ENCODE results near the gene FOXK1. TPM values are rescaled to one million over a fixed set of nuclear protein-coding genes. Genes with fewer than 3 reads are reported as not detected.

The FOXK1 gene
- total RNA-seq, 1 donor from 2014 or later, result 37.9 TPM

- intact Hi-C loops (cut with micrococcal nuclease), result loop anchor here (1.0 kb wide), 3 partner anchors 19 to 41 kb away; no protein-coding TSS in a partner anchor
- no peaks in the 10 kb centered on the region for H3K9me3 Mint-ChIP-seq
These were observed 43.1 kb downstream of the FOXK1 start for GRCh38 chr7:4725014-4725849.

DNA sequence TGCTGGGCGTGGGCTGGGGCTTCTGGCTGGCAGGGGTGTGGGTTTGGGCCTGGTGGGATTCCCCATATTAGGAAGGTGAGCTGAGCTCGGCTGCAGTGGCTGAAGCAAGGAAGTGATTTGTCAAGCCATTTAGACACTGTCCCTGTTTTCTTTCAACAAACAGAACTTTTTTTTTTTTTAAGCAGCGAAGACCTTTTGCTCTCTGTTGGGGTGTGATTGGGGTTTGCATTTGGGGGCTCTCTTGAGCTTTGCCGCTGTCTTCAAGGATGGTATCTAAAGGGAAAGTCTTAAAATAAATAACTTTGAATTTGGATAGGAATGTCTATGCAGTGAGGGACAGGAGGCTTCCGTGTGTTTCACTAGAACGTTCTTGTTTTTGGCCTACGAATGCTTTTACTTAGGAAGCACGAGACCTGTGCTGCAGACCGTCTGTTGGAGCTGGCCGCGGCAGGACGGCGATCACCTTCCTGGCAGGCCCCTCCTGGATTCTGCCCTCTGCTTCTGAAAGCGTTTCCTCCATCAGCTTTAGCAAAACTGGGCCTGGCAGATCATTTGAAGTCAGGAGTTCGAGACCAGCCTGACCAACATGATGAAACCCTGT, 43.9 kb downstream of the FOXK1 start:
- H3K36me3 Mint-ChIP-seq (ENCODE audit: low read depth), result peaks cover 3% of the 10 kb centered on the region
- DNase-seq (ENCODE audit: low spot score), result no peak
- no peaks in the 10 kb centered on the region for H3K27me3 Mint-ChIP-seq (ENCODE audit: insufficient read depth)
- H3K4me3 Mint-ChIP-seq, result peak overlapping the region; percentile 87
- H3K27ac Mint-ChIP-seq, result peak overlapping the region; percentile 90
- H3K4me1 Mint-ChIP-seq (ENCODE audit: low read depth), result peaks cover 24% of the 10 kb centered on the region
- intact Hi-C loops (cut with micrococcal nuclease), result loop anchor here (1.0 kb wide), 3 partner anchors 18 to 42 kb away; no protein-coding TSS in a partner anchor
- H3K9me3 Mint-ChIP-seq, result no peaks in the 10 kb centered on the region

More at GRCh38 chr7:4725014-4725849, 43.1 kb downstream of the FOXK1 start:
- Mint-ChIP-seq H3K4me1 (ENCODE audit: low read depth) (peaks cover 24% of the 10 kb centered on the region), H3K27me3 (ENCODE audit: insufficient read depth) (no peaks in the 10 kb centered on the region), H3K36me3 (ENCODE audit: low read depth) (peaks cover 4% of the 10 kb centered on the region), H3K4me3 (peak overlapping the region; percentile 87), H3K27ac (peak overlapping the region; percentile 90)
- DNase-seq (ENCODE audit: low spot score), result peak; percentile 64

GRCh38 chr7:4726566-4726965, 44.5 kb downstream of the FOXK1 start:
- Mint-ChIP-seq H3K4me1 (ENCODE audit: low read depth) (peaks cover 24% of the 10 kb centered on the region), H3K27ac (peak overlapping the region; percentile 40), H3K4me3 (peak overlapping the region; percentile 58), H3K9me3 (no peaks in the 10 kb centered on the region), H3K27me3 (ENCODE audit: insufficient read depth) (no peaks in the 10 kb centered on the region), H3K36me3 (ENCODE audit: low read depth) (peaks cover 3% of the 10 kb centered on the region)
- no peak for DNase-seq (ENCODE audit: low spot score)
- intact Hi-C loops (cut with micrococcal nuclease), result no loop called here

DNA sequence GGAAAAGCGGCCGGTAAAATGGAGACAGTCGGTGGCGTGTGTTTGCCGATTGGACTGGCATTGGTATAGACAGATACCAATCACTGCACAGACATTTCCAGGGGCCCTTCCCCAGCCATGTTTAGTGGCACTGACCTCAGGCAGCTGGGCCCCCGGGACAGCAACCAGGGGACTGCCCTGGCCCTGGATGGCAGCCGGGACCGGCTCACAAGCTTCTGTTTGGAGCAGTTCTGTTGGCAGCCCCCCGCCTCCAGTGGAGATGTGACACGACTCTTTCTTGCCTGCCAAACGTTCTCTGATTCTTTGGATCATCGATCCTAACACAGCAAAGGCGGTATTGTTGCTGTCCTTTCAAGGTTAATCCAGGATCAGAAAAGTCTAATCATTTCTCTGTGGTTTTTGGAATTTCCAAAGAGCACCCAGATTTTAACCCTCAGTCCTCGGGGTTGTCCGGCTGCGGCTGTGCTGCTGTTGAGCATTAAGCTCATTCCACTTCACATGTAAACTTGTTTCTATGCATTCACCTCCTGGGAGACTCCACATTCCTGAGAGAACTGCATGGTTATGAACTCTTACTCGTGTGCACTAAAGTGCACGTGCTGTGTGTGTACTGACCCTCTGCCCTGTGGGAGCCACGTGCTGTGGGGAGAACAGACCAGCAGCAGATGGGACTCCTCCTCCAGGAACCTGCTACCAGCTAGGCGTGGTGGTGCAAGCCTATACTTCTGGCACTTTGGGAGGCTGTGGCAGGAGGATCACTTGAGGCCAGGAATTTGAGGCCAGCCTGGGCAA, 46.0 kb downstream of the FOXK1 start:
- intact Hi-C loops (cut with micrococcal nuclease), result no loop called here
- no peaks in the 10 kb centered on the region for H3K9me3 Mint-ChIP-seq

DNA sequence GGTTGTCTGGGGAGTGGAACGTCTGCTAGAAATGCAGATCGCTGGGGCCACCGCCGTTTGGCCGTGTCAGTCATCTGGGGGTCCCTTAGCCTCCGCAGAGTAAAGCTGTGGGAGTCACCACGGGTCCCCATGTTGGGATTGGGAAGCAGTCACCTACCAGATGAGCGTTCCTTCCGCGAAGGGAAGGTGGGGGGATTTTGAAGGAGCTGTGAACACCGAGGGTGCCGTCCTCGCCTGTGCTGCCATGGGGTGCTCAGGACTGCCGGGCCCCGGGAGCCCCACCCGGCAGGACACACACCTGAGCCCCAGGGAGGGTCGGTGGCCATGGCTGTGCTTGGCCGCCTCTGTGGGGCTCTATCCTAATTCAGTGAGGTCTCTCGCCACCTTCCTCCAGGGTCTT, 47.2 kb downstream of the FOXK1 start:
- no peak overlapping the region for H3K4me3 Mint-ChIP-seq
- peaks cover 42% of the 10 kb centered on the region for H3K4me1 Mint-ChIP-seq (ENCODE audit: low read depth)
- H3K9me3 Mint-ChIP-seq, result no peaks in the 10 kb centered on the region
- no peaks in the 10 kb centered on the region for H3K27me3 Mint-ChIP-seq (ENCODE audit: insufficient read depth)
- H3K27ac Mint-ChIP-seq, result no peak overlapping the region
- H3K36me3 Mint-ChIP-seq (ENCODE audit: low read depth), result peaks cover 20% of the 10 kb centered on the region
- no peak for DNase-seq (ENCODE audit: low spot score)
- intact Hi-C loops (cut with micrococcal nuclease), result no loop called here

More for the DNA sequence above, 46.0 kb downstream of the FOXK1 start:
- Mint-ChIP-seq H3K4me3 (no peak overlapping the region), H3K4me1 (ENCODE audit: low read depth) (peaks cover 35% of the 10 kb centered on the region), H3K36me3 (ENCODE audit: low read depth) (peaks cover 14% of the 10 kb centered on the region), H3K27me3 (ENCODE audit: insufficient read depth) (no peaks in the 10 kb centered on the region), H3K27ac (no peak overlapping the region)
- DNase-seq (ENCODE audit: low spot score), result no peak

DNA sequence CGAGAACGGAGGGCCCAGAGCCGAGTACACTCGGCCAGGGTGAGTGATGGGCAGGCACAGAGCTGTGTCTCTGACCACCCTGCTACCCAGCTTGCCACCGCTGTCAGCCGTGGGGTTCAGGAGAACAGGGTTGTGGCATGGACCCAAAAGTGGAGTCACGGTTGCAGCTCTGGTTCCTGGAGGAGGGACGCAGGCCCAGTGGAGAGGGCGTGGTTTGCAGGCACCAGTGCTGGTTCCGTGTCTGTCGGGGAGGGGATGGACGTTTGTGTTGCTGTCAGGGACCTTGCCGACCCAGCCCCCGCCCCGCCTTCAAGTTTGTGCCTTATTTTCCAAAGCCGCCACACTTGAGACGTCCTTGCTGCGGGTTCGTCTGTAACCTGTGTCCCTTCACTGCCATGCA, 48.2 kb downstream of the FOXK1 start:
- Mint-ChIP-seq H3K36me3 (ENCODE audit: low read depth) (peaks cover 17% of the 10 kb centered on the region), H3K4me1 (ENCODE audit: low read depth) (peaks cover 40% of the 10 kb centered on the region), H3K27me3 (ENCODE audit: insufficient read depth) (no peaks in the 10 kb centered on the region), H3K9me3 (no peaks in the 10 kb centered on the region), H3K27ac (no peak overlapping the region), H3K4me3 (no peak overlapping the region)
- DNase-seq (ENCODE audit: low spot score), result no peak
- intact Hi-C loops (cut with micrococcal nuclease), result no loop called here

DNA sequence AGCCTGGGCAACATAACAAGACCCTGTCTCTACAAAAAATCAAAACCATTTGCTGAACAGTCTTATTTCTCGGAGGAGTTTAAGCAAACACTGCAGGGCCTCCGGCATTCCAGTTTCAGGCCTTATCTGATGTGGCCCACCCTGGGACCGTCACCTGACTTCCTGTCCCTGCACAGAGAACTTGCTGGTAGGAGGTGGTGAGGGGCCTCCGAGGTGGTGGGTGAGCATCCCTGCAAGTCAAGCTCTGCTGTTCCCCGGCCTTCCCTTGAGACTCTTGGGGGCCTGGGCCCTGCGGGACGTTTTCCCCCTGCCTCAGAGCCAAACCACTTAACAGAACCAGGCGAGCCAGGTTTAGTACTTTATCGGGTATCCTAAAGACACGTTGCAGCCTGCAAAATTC, 48.9 kb downstream of the FOXK1 start:
- peaks cover 36% of the 10 kb centered on the region for H3K4me1 Mint-ChIP-seq (ENCODE audit: low read depth)
- peaks cover 17% of the 10 kb centered on the region for H3K36me3 Mint-ChIP-seq (ENCODE audit: low read depth)
- intact Hi-C loops (cut with micrococcal nuclease), result no loop called here
- no peaks in the 10 kb centered on the region for H3K27me3 Mint-ChIP-seq (ENCODE audit: insufficient read depth)
- no peaks in the 10 kb centered on the region for H3K9me3 Mint-ChIP-seq
- no peak for DNase-seq (ENCODE audit: low spot score)
- H3K4me3 Mint-ChIP-seq, result no peak overlapping the region
- no peak overlapping the region for H3K27ac Mint-ChIP-seq

DNA sequence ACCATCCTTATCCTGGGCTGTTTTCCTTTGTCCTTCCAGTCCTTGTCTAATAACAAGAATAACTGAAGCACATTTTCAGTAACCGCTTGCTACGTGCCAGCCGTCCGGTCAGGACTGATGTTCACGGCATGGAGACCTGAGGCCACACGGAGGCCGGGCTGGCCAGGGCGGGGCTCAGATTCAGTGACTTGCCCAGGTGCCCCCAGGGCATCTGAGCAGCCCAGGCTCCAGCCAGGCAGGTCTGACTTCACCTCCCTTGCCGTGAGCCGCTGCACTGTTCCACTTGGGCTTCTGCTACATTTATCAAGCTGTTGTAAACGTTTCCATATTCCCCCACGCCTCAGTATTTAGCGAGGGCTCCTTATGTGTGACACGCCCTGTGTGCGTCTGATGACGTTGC, 49.7 kb downstream of the FOXK1 start:
- Mint-ChIP-seq H3K27ac (no peak overlapping the region), H3K9me3 (no peaks in the 10 kb centered on the region), H3K36me3 (ENCODE audit: low read depth) (peaks cover 17% of the 10 kb centered on the region), H3K4me3 (no peak overlapping the region), H3K4me1 (ENCODE audit: low read depth) (peaks cover 38% of the 10 kb centered on the region), H3K27me3 (ENCODE audit: insufficient read depth) (no peaks in the 10 kb centered on the region)
- intact Hi-C loops (cut with micrococcal nuclease), result no loop called here
- no peak for DNase-seq (ENCODE audit: low spot score)

DNA sequence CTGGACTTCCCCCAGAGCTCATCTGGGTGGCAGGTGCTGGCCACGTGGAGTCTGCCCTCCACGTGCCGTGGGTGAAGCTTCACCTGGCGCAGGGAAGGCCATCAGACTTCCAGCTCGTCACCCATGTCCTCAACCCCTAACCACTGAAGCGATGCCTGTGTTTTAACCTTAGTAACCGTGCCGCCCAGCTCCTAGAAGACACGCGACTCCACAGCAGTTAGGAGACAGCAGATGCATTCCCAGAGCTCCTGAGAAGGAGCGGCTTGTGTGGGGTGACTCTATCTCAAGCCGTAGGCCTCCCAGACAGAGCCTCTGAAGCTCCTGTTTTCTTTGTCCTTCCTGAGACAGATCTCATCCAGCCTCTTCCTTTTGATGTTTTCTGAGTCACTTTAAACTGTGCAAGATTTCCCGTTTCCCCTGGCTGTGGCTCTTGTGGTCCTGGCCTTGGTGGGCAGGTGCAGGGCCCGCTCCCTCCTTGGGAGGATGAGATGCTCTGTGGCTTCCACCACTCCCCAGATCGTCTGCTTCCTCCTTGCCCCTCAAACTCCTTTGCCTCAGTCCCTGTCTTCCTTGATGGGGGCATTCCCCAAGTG, 51.9 kb downstream of the FOXK1 start:
- peak overlapping the region; percentile 16 for H3K4me3 Mint-ChIP-seq
- intact Hi-C loops (cut with micrococcal nuclease), result no loop called here
- peak overlapping the region; percentile 81 for H3K27ac Mint-ChIP-seq
- H3K27me3 Mint-ChIP-seq (ENCODE audit: insufficient read depth), result no peaks in the 10 kb centered on the region
- H3K4me1 Mint-ChIP-seq (ENCODE audit: low read depth), result peaks cover 54% of the 10 kb centered on the region
- no peaks in the 10 kb centered on the region for H3K9me3 Mint-ChIP-seq
- H3K36me3 Mint-ChIP-seq (ENCODE audit: low read depth), result peaks cover 17% of the 10 kb centered on the region
- no peak for DNase-seq (ENCODE audit: low spot score)

- H3K36me3 Mint-ChIP-seq (ENCODE audit: low read depth), result peaks cover 24% of the 10 kb centered on the region
- H3K27ac Mint-ChIP-seq, result peak overlapping the region; percentile 18
- intact Hi-C loops (cut with micrococcal nuclease), result no loop called here
- peaks cover 62% of the 10 kb centered on the region for H3K4me1 Mint-ChIP-seq (ENCODE audit: low read depth)
- H3K27me3 Mint-ChIP-seq (ENCODE audit: insufficient read depth), result no peaks in the 10 kb centered on the region
- no peak for DNase-seq (ENCODE audit: low spot score)
- no peak overlapping the region for H3K4me3 Mint-ChIP-seq
- H3K9me3 Mint-ChIP-seq, result no peaks in the 10 kb centered on the region
These were observed 52.7 kb downstream of the FOXK1 start for GRCh38 chr7:4734587-4735345.

DNA sequence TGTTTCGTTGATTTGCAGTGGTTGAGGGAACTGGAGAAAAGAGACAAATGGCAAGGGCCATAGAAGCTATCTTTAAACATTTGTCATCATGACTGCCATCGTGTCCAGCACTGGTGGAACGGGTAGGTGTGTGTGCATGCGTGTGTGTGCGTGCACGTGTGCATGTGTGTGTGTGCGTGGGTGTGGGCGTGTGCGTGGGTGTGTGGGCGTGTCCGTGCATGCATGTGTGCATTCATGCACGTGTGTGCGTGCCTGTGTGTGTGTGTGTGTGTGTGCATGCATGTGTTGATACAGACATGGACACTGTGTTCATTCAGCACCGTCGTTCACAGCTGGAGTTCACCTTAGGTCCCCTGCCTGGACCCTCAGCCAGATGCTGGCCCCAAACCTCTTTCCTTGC, 55.2 kb downstream of the FOXK1 start:
- H3K4me1 Mint-ChIP-seq (ENCODE audit: low read depth), result peaks cover 69% of the 10 kb centered on the region
- no peaks in the 10 kb centered on the region for H3K9me3 Mint-ChIP-seq
- H3K27ac Mint-ChIP-seq, result no peak overlapping the region
- H3K4me3 Mint-ChIP-seq, result no peak overlapping the region
- intact Hi-C loops (cut with micrococcal nuclease), result no loop called here
- H3K27me3 Mint-ChIP-seq (ENCODE audit: insufficient read depth), result no peaks in the 10 kb centered on the region
- DNase-seq (ENCODE audit: low spot score), result no peak
- H3K36me3 Mint-ChIP-seq (ENCODE audit: low read depth), result peaks cover 29% of the 10 kb centered on the region
